Osteoblast (primary cell): ENCODE measurements around the gene FOSL2. TPM values are rescaled to one million over a fixed set of nuclear protein-coding genes. Genes with fewer than 3 reads are reported as not detected.

Source experiments
- DNase-seq: peaks from one replicate; pipeline ENCODE4 v3.0.0; 2011; ENCODE audit warnings: low spot score, mixed read lengths; ENCODE audit not compliant: insufficient read length; ENCODE audit errors: missing footprints
- H2AFZ ChIP-seq: 2 replicates; pipeline ENCODE4 v1.6.0; 2011; ENCODE audit warnings: mild to moderate bottlenecking, low read length
- H3K27ac ChIP-seq: 2 replicates; pipeline ENCODE4 v1.5.1; 2011; ENCODE audit warnings: mild to moderate bottlenecking, low read depth, low read length, moderate library complexity
- H3K27me3 ChIP-seq: 2 replicates; pipeline ENCODE4 v1.6.0; 2012; ENCODE audit warnings: mild to moderate bottlenecking, control low read depth, inconsistent platforms, low read length, moderate library complexity; ENCODE audit not compliant: insufficient read depth
- H3K36me3 ChIP-seq: 2 replicates; pipeline ENCODE4 v1.5.1; 2011; ENCODE audit warnings: mild to moderate bottlenecking, low read length, control low read depth, moderate library complexity; ENCODE audit not compliant: insufficient read depth
- H3K4me1 ChIP-seq: 2 replicates; pipeline ENCODE4 v1.5.1; 2011; ENCODE audit warnings: mild to moderate bottlenecking, low read length, control low read depth, moderate library complexity; ENCODE audit not compliant: insufficient read depth
- H3K4me2 ChIP-seq: 2 replicates; pipeline ENCODE4 v1.6.0; 2011; ENCODE audit warnings: mild to moderate bottlenecking, low read length; ENCODE audit not compliant: insufficient read depth
- H3K4me3 ChIP-seq: fragments of 200-600 bp; sonication (generic); 3 replicates; pipeline ENCODE4 v1.5.1; 2012; ENCODE audit warnings: mild to moderate bottlenecking, low read length, inconsistent platforms; ENCODE audit not compliant: insufficient read depth
- H3K79me2 ChIP-seq: 2 replicates; pipeline ENCODE4 v1.6.0; 2012; ENCODE audit warnings: mild to moderate bottlenecking, low read length, control low read depth, inconsistent platforms; ENCODE audit not compliant: insufficient read depth
- H3K9me3 ChIP-seq: 2 replicates; pipeline ENCODE4 v1.5.1; 2011; ENCODE audit warnings: low read depth, low read length, control low read depth
- H4K20me1 ChIP-seq: 2 replicates; pipeline ENCODE4 v1.6.0; 2012; ENCODE audit warnings: mild to moderate bottlenecking, low read length, control low read depth; ENCODE audit not compliant: insufficient read depth
- total RNA-seq: library from RNA; depleted of rRNA; stranded (reverse); fragments of >200 nt; gene quantifications from 2 replicates; pipeline ENCODE4 v1.2.3, GENCODE V29; 2012
- TF ChIP-seq, protein P1 (sequence below): IDR thresholded peaks from 2 replicates; pipeline ENCODE4 v1.5.1; 2011; ENCODE audit warnings: mild to moderate bottlenecking, low read depth, low read length, moderate library complexity; ENCODE audit errors: extremely low read depth

Gene FOSL2
- total RNA-seq, 1 donor: 86.9 TPM

DNA sequence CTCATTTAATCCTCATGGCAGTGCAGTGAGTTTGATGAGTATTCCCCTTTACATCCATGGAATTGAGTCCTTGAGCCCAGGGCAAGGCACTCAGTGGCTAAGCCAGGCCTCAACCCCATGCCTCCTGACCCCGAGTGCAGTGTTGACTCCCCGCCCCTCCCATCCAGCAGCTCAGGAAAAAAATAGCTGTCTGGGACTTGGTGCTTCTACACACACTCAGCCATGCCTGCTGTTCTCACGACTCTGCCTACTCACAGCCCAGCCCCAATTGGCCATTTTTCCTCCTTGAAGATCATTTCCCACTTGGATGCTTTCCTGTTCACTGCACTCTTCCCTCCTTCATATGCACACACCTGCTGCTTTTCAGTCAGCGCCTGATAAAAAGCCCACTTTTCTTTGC is 8.8 kb downstream of the FOSL2 start:
- Histone ChIP-seq H3K79me2 (peaks cover 100% of the 10 kb centered on the region), H3K27ac (peak overlapping the region; percentile 26), H3K36me3 (peaks cover 94% of the 10 kb centered on the region), H2AFZ (no peak overlapping the region), H3K9me3 (no peaks in the 10 kb centered on the region), H3K4me1 (peaks cover 91% of the 10 kb centered on the region), H3K4me3 (no peak overlapping the region), H4K20me1 (peaks cover 94% of the 10 kb centered on the region), H3K4me2 (peak overlapping the region; percentile 2), H3K27me3 (no peaks in the 10 kb centered on the region)
- peak; percentile 80 for DNase-seq
- TF ChIP-seq, protein P1, sequence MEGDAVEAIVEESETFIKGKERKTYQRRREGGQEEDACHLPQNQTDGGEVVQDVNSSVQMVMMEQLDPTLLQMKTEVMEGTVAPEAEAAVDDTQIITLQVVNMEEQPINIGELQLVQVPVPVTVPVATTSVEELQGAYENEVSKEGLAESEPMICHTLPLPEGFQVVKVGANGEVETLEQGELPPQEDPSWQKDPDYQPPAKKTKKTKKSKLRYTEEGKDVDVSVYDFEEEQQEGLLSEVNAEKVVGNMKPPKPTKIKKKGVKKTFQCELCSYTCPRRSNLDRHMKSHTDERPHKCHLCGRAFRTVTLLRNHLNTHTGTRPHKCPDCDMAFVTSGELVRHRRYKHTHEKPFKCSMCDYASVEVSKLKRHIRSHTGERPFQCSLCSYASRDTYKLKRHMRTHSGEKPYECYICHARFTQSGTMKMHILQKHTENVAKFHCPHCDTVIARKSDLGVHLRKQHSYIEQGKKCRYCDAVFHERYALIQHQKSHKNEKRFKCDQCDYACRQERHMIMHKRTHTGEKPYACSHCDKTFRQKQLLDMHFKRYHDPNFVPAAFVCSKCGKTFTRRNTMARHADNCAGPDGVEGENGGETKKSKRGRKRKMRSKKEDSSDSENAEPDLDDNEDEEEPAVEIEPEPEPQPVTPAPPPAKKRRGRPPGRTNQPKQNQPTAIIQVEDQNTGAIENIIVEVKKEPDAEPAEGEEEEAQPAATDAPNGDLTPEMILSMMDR: no peak

DNA sequence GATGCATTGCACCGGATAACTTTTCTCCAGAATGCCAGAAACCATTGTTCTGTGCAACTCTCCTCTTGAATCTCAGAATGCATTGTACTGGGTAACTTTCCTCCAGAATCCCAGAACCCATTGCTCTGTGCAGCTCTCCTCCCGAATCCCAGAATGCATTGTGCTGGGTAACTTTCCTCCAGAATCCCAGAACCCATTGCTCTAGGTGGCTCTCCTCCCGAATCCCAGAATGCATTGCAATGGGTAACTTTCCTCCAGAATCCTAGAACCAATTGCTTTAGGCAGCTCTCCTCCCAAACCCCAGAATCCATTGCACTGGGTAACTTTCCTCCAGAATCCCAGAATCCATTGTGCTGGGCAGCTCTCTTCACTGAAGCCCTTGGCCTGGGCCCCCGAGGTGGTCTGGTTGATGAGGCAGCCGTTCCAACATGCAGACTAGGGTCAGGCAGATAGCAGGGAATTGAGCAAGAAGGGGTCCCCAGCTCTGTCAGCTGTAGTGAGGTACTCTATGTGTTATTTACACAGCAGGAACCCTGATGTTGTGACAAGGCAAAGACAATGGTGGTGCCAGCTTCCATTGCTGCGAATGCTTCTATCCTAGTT is 9.4 kb downstream of the FOSL2 start:
- H2AFZ ChIP-seq: no peak overlapping the region
- H3K27ac ChIP-seq: peak overlapping the region; percentile 26
- TF ChIP-seq, protein P1: no peak
- H3K9me3 ChIP-seq: no peaks in the 10 kb centered on the region
- H3K4me1 ChIP-seq: peaks cover 96% of the 10 kb centered on the region
- H3K4me2 ChIP-seq: peak overlapping the region; percentile 21
- no peaks in the 10 kb centered on the region for H3K27me3 ChIP-seq
- peaks cover 96% of the 10 kb centered on the region for H4K20me1 ChIP-seq
- H3K36me3 ChIP-seq: peaks cover 94% of the 10 kb centered on the region
- no peak for DNase-seq
- peaks cover 100% of the 10 kb centered on the region for H3K79me2 ChIP-seq
- H3K4me3 ChIP-seq: no peak overlapping the region

DNA sequence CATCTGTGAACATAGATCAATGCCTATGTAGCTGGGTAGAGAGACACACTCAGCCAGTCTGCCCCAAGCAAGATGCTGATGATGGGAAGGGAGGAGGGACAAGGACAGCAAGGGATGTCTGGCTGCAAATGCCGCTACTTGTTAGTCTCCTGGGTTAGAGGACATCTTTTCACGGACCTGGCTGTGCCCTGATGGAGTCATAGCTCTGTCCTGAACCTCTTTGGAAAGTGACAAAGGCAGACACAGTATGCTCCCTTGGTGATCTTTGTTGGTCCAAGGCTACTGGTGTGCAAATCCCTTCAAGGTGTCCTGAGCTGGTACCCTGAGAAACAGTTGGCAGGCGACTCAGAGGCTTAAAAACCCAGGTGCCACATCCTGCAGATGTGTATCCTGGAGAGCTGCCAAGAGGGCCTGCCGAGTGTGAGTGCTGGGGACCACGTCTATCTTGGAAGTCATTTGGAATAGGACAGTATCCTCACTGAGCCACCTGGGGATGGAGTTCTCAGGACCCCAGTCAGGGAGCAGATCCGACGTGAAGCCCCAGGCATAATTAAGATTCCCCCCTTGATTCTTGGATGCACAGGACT is 10.8 kb downstream of the FOSL2 start:
- Histone ChIP-seq H4K20me1 (peaks cover 96% of the 10 kb centered on the region), H3K4me3 (no peak overlapping the region), H3K36me3 (peaks cover 96% of the 10 kb centered on the region), H3K79me2 (peaks cover 100% of the 10 kb centered on the region), H3K9me3 (no peaks in the 10 kb centered on the region), H3K27me3 (no peaks in the 10 kb centered on the region), H3K27ac (peak overlapping the region; percentile 44), H2AFZ (no peak overlapping the region), H3K4me1 (peaks cover 96% of the 10 kb centered on the region), H3K4me2 (peak overlapping the region; percentile 15)
- DNase-seq: peak; percentile 45
- TF ChIP-seq, protein P1: no peak

DNA sequence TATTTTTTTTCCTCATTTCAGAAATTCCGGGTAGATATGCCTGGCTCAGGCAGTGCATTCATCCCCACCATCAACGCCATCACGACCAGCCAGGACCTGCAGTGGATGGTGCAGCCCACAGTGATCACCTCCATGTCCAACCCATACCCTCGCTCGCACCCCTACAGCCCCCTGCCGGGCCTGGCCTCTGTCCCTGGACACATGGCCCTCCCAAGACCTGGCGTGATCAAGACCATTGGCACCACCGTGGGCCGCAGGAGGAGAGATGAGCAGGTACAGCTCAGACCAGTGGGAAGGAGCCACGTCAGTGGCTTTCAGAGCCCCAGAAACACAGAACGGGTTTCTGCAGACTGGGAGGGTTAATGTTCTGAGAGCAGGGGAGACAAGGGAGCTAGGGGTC is 11.4 kb downstream of the FOSL2 start:
- Histone ChIP-seq H3K4me1 (peaks cover 96% of the 10 kb centered on the region), H3K27ac (peak overlapping the region; percentile 44), H4K20me1 (peaks cover 96% of the 10 kb centered on the region), H3K4me3 (no peak overlapping the region), H3K79me2 (peaks cover 100% of the 10 kb centered on the region), H3K4me2 (no peak overlapping the region), H3K9me3 (no peaks in the 10 kb centered on the region), H2AFZ (no peak overlapping the region), H3K36me3 (peaks cover 96% of the 10 kb centered on the region), H3K27me3 (no peaks in the 10 kb centered on the region)
- DNase-seq: no peak
- TF ChIP-seq, protein P1: no peak
